Breast epithelium (tissue), 3 donors: ENCODE results near the gene TEX2.

ENCODE experiments used
- CTCF ChIP-seq, 3 donors: fragments of 450-650 bp; IDR thresholded peaks; one replicate each; pipeline ENCODE4 v1.5.1; 2016 to 2017; ENCODE audit warnings: antibody characterized with exemption in 3 of 3, mild to moderate bottlenecking in 3 of 3, moderate library complexity in 3 of 3
- POLR2AphosphoS5 ChIP-seq, 3 donors: sonication (generic); formaldehyde crosslinking; IDR thresholded peaks; one replicate each; pipeline ENCODE4 v1.6.1; 2017; ENCODE audit warnings: antibody characterized with exemption in 3 of 3

- no peak for TF ChIP-seq CTCF (IDR thresholded peaks at IDR 0.05)
- no peak for TF ChIP-seq POLR2AphosphoS5 (IDR thresholded peaks at IDR 0.05)
Observed at GRCh38 chr17:64269687-64270649, 6.9 kb upstream of the TEX2 start.
